NCI-H82 (cell line): ENCODE measurements around the gene MCC.

ENCODE experiments used
- DNase-seq: peaks from one replicate; lab custom pipeline; 2025; lab: John Stamatoyannopoulos, UW

MCC gene

GRCh38 chr5:113487781-113488644 is at the start of gene MCC:
TSS of gene MCC (minus strand) at chr5:113488453.
- DNase-seq: peak; percentile 83

- DNase-seq: no peak
Measured at GRCh38 chr5:113531481-113532159, 43.4 kb upstream of the MCC start.

- no peak for DNase-seq
Measured at GRCh38 chr5:113527746-113528145, 39.5 kb upstream of the MCC start.

- DNase-seq: no peak
Measured at GRCh38 chr5:113526421-113526820, 38.2 kb upstream of the MCC start.

- no peak for DNase-seq
Measured at GRCh38 chr5:113524927-113525326, 36.7 kb upstream of the MCC start.

GRCh38 chr5:113523168-113523567 is 34.9 kb upstream of the MCC start:
- no peak for DNase-seq

- DNase-seq: no peak
Measured at GRCh38 chr5:113520899-113521298, 32.6 kb upstream of the MCC start.

- DNase-seq: peak; percentile 46
Measured at GRCh38 chr5:113520429-113520828, 32.2 kb upstream of the MCC start.

- DNase-seq: peak; percentile 18
Measured at GRCh38 chr5:113519412-113519811, 31.2 kb upstream of the MCC start.

- DNase-seq: no peak
Measured at GRCh38 chr5:113518884-113519283, 30.6 kb upstream of the MCC start.

- peak; percentile 32 for DNase-seq
Measured at GRCh38 chr5:113514289-113514635, 26.0 kb upstream of the MCC start.

- DNase-seq: peak; percentile 90
Measured at GRCh38 chr5:113513384-113514288, 25.4 kb upstream of the MCC start, which contains the start of gene YTHDC2. TSS of gene YTHDC2 (plus strand) at chr5:113513694. CDS start at chr5:113513896, 202 bp downstream.

- DNase-seq: no peak
Measured at GRCh38 chr5:113512341-113512740, 24.1 kb upstream of the MCC start.

GRCh38 chr5:113510836-113511451 is 22.7 kb upstream of the MCC start:
- peak; percentile 59 for DNase-seq

- no peak for DNase-seq
Measured at GRCh38 chr5:113508756-113509155, 20.5 kb upstream of the MCC start.

- DNase-seq: no peak
Measured at GRCh38 chr5:113507601-113508000, 19.3 kb upstream of the MCC start.

- no peak for DNase-seq
Measured at GRCh38 chr5:113505181-113505580, 16.9 kb upstream of the MCC start.

GRCh38 chr5:113503146-113503545 is 14.9 kb upstream of the MCC start:
- no peak for DNase-seq

- DNase-seq: no peak
Measured at GRCh38 chr5:113502073-113502472, 13.8 kb upstream of the MCC start.

- DNase-seq: no peak
Measured at GRCh38 chr5:113495422-113495841, 7.2 kb upstream of the MCC start.

GRCh38 chr5:113493446-113493845 is 5.2 kb upstream of the MCC start:
- no peak for DNase-seq

GRCh38 chr5:113491022-113491421 is 2.8 kb upstream of the MCC start:
- no peak for DNase-seq
